ENCODE results near the gene IGF2BP3.
"Not testable (repeated sequence)": the region's sequence is repeated elsewhere in the genome, so short reads cannot be mapped to it uniquely, and the experiment has no call there.

Gene IGF2BP3

DNA sequence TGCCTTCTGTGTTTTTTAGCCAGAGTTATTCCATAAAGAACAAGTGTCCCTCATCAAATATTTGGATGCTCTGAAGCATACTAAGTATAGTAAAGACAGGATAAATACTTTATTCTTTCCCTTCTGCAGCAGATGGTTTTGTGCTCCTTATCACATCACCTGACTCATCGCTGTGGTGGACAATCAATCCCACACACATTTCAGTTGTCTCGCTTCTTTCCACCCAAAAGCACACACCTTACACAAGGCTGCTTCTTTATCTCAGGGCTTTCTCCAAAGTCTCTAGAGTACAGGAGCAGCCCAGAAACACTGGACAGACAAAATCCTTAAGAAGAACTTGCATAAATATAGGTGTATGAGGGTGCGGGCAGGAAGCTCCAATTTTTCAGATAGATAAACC is 43.4 kb downstream of the IGF2BP3 start:
- DNase-seq (ENCODE audit: low read depth in 4 of 4, low spot score in 1 of 4): no peak

DNA sequence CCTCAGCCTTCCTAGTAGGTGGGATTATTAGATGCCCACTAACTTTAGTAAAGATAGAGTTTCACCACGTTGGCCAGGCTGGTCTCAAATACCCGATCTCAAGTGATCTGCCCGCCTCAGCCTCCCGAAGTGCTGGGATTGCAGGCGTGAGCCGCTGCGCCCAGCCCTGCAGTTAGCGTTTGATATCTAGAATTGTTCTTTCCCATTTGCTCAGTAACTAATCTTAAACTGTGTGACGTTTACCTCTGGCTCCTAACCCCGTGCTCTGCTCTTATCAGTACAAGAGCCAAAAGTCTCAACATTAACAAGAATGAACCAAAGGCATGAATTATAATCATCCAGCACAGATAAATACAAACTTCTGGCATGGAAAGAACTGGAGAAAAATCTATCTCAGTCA is 47.4 kb downstream of the IGF2BP3 start:
- no peak for DNase-seq (ENCODE audit: low read depth in 4 of 4, low spot score in 1 of 4)

DNA sequence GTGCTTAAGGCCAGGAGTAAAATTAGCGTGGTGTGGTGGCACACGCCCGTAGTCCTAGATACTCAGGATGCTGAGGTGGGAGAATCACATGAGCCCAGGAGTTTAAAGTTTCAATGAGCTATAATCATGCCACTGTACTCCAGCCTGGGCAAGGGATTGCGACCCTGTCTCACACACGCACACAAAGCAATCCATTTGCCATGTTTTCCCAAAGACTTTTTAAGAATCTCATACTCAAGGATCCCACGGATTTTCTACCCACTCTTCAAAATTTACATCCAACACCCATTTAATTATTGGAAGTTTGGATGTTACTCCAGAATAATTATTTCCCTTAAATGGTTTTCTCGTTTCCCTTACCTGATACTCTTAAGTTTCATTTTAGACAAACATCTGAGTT is 47.9 kb downstream of the IGF2BP3 start:
- DNase-seq (ENCODE audit: low read depth in 4 of 4, low spot score in 1 of 4): no peak

DNA sequence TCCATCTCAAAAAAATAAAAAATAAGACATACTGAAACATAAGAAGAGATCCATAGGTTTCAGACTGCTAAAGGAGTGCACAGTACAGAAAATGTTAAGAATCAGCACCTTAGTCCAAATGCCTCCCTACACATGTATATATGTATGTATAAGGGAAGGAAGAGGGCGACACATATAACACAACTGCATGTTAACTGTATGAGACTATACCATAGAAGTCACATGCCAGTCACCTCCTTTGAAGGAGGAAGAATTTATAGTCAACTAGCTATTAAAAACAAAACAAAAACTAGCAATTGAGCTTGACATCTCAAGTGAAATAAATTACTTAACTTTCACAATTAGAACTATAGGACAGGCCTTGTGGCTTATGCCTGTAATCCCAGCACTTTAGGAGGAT is 50.4 kb downstream of the IGF2BP3 start:
- no peak for DNase-seq (ENCODE audit: low read depth in 4 of 4, low spot score in 1 of 4)

DNA sequence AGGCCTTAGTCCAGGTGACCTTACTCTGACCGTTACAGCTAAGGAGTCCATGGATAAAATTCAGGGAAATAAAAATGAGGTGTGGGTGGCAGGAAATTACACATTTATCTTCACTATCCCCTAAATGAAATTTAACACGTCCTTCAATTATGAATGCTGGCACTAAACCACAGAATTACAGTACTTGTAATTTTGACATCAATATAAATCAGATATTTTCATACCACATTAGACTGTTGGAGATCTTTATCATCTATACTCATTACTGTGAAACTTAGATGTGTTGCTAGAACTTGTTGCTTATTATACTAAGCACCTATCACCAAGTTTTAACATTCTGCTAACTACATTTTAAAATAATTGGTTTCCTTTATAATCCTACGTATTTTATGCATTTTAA is 51.1 kb downstream of the IGF2BP3 start:
- DNase-seq (ENCODE audit: low read depth in 4 of 4, low spot score in 1 of 4): no peak

DNA sequence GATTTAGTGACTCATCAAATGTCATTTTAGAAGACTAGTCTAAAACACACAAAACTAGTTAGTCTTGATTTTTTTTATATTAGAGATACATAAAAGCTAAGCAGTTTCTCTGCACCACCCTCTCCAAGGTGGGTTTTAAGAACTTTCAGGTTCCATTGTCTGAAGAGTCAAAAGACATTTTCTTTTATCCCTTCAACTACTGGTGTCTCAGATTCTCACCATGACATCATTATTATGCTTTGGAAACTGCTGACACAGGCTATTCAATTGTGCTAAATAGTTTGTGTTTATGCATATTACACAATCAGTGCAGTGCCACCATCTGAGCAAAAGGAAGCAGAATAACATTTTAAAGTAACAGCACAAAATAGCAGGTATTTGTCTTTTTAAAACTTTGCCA is 52.2 kb downstream of the IGF2BP3 start:
- DNase-seq (ENCODE audit: low read depth in 4 of 4, low spot score in 1 of 4): no peak

DNA sequence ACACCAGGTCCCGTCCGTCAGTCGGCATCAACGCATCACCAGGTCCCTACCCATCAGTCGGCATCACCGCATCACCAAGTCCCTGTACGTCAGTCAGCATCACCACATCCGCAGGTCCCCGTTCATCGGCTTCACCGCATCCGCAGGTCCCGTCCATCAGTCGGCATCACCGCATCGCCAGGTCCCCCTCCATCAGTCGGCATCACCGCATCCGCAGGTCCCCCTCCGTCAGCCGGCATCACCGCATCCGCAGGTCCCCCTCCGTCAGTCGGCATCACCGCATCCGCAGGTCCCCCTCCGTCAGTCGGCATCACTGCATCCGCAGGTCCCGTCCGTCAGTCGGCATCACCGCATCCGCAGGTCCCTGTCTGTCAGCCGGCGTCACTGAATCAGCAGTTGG is 55.1 kb downstream of the IGF2BP3 start:
- no peak for DNase-seq (ENCODE audit: low read depth in 4 of 4, low spot score in 1 of 4)

DNA sequence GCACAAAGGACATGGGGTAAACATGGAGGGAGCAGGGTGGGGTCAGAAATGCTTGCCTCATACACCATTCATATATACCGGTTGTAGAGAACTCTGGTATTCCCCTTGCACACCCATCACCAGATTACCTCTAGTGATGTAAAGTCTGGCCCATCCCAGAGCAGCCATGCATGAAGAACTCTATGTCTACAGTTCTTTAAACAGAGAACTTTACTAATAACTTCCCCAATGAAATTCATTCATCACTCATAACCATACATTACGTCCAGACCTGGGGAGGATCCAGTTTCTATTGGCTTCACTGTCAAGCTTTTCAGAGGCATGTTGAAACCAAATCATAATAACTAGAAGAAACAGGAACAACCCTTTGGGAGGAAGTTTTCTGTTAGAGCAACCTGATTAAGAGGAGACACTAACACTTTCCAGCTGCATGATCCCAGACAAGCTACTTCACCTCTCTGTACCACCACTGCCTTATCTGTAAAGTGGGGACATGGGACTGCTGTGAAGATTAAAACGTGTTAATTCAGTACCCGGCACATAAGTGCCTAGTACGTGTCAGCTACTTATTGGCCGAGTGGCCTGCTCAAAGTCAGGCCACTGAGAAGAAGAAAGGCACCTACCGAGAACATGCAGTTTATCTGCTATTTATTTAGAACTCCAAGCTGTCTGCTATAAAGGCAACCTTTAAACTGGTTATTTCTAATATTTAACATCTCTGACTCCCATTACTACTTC is 59.7 kb downstream of the IGF2BP3 start:
- DNase-seq (ENCODE audit: low read depth in 4 of 4, low spot score in 1 of 4): no peak

DNA sequence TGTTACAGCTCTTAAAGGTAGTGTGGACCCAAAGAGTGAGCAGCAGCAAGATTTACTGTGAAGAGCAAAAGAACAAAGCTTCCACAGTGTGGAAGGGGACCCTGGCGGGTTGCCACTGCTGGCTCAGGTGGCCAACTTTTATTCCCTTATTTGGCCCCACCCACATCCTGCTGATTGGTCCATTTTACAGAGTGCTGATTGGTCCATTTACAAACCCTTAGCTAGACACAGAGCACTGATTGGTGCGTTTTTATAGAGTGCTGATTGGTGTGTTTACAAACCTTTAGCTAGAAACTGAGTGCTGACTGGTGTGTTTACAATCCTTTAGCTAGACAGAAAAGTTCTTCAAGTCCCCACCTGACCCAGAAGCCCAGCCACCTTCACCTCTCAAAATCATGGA is 63.7 kb downstream of the IGF2BP3 start:
- not testable (repeated sequence) for DNase-seq (ENCODE audit: low read depth in 4 of 4, low spot score in 1 of 4)

DNA sequence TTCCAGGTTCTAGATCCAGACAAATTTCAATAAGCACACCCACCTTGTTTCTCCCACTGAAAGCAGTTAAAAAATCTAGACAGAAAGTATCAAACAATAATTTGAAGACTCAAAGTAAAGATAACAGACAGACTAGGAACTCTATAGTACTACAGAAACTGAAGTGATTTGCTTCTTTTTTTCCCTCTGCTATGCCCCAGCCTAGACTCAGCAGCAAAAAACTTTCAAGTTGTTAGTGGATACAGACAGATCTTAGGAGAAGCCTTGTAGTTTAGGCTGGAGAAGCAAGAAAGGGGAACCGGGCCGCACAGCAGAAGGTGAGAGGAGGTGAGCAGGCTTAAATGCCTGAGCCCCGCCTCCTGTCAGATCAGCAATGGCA is 65.1 kb downstream of the IGF2BP3 start:
- DNase-seq (ENCODE audit: low read depth in 4 of 4, low spot score in 1 of 4): no peak

DNA sequence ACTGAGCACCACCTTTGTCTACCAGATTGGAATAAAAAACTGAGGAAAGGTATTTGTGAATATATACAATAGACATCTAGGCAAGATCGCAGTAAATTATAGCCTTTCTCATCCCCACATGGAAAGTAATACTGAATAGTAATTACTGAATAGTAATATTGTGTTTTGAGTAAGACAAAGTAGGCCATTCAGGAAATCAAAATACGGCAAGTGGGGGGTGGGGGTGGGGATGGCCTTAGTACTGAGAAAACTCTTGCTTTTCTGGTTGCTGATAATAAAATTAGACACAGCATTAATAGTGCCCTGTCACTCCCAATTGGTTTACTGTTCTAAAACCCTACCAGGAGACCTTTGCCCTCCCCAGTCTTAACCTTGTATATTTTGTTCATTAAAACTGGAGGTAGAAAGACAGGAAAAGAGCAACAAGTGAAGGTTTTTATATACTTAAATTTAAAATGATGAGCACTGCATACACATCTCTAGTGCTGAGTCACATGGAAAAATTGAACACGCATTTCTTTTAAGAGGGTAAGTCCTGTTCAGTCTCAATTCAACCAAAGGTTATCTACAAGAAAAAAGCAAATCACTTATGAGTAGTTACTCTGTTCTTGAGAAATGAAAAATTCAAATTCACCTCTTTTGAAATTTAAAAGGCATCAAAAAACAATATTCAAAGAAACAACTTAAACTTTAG is 65.6 kb downstream of the IGF2BP3 start:
- no peak for DNase-seq (ENCODE audit: low read depth in 4 of 4, low spot score in 1 of 4)

DNA sequence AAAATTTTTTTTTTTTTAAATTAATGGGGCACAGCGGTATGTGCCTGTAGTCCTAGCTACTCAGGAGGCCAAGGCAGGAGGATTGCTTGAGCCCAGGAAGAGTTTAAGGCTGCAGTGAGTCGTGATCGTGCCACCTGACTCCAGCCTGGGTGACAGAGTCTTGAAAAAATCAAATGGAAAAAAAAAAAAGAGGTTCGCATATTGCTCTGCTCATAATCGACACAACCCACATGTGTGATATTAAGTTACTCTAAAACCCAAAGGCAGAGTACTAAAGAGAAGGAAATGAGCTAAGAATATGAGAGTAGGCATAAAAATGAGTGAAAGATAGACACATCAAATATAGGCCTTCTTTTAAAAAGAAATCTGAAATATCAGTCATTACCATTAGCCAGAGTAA is 66.3 kb downstream of the IGF2BP3 start:
- DNase-seq (ENCODE audit: low read depth in 4 of 4, low spot score in 1 of 4): no peak

DNA sequence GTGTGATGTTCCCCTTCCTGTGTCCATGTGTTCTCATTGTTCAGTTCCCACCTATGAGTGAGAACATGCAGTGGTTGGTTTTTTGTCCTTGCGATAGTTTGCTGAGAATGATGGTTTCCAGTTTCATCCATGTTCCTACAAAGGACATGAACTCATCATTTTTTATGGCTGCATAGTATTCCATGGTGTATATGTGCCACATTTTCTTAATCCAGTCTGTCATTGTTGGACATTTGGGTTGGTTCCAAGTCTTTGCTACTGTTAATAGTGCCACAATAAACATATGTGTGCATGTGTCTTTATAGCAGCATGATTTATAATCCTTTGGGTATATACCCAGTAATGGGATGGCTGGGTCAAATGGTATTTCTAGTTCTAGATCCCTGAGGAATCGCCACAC is 72.2 kb downstream of the IGF2BP3 start:
- not testable (repeated sequence) for DNase-seq (ENCODE audit: low read depth in 4 of 4, low spot score in 1 of 4)

DNA sequence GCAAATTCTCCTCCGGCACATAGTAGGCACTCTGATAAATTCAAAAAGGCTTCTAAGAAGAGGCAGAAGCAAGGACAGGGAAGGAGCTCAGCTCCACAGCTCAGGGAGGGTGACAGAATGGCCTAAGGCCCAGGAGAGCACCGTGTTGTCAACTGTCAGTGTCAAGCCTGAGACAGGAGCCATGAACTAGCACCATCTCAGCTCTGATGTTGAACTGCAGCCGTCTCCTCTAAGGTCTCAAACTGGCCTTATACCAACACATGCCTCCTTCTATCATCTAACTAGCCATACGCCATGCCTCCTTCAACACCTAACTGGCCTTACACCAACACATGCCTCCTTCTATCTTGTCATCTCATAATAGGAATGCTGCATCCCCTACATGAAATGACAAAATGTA is 73.0 kb downstream of the IGF2BP3 start:
- no peak for DNase-seq (ENCODE audit: low read depth in 4 of 4, low spot score in 1 of 4)

DNA sequence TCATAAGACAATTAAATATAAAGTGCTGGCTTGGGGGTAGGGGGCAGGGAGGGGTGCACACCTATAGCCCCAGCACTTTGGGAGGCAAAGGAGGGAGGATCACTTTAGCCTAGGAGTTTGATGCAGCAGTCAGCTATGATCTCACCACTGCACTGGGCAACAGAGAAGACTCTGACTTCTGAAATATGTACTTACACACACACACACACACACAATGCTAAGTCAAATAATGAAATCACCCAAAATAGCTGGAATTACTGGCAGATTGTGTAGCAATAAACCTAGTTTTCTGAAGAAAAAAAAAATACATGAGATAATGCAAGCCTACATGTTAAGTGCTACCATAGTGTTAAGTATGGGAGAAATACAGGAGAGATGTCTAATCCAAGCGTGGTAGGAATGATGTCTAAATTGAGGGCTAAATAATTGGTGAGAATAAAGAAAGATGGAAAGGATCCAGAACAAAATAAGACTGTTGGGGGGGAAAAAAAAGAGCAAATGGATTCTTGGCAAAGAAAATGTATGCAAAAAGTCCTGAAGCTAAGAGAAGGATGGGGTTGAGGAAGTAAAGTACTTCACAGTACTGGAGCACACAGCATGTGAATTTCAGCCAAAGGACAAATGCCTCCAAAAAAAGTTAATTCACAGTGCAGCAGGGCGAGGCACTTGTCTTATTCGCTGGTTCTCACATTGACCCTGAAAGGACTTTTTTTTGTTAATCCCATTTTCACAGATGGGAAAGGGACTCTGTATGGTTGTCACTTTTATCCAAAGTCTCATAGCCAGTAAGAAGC is 73.9 kb downstream of the IGF2BP3 start:
- DNase-seq (ENCODE audit: low read depth in 4 of 4, low spot score in 1 of 4): no peak

DNA sequence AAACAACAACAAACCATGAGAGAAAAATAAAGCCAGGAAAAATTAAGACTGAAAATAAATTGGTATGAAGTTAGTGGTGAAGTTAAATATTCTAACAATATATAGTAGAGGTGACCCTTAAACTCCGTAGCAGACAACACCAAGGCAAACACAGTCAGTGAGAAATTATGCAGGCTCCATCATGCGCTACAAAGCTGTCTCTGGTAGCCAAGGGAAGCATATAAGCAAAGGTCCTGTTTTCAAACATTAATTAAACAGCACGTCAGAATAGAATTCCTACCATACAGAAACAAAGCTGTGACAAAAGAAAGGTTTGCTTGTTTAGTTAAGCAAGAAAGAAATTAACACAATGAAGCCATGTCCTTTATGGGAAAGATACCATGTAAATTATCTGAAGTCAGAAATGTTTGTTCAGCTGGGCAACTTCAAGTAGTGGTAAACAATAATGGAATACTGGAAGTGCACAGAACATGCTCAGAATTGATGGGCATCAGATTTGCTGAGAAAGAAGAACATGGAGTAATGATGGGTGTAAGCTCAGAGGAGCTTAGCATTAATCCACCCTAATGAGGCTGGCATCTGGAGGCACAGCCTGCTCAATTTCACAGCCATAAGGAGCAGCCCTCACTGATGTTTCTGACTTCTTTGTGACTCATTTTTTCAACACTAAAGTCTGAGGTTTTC is 75.7 kb downstream of the IGF2BP3 start:
- no peak for DNase-seq (ENCODE audit: low read depth in 4 of 4, low spot score in 1 of 4)

DNA sequence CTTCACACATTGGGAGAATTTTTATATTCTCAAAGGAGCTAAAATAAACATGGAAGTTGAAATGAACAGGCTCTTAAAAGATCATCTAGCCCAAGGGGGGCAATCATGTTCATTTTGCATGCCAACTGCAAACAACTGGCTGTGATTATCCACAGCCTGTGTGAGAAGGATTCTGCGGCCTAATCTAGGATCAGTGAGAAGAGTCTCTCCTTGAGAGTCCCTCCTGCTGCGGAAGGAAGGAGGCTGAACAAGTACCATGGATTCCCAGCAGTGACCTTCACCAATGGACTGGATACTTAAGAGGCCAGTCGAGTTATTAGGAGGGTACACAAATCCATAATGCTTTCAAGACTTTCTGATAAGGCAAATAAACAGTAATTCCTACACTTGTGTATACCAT is 76.7 kb downstream of the IGF2BP3 start:
- no peak for DNase-seq (ENCODE audit: low read depth in 4 of 4, low spot score in 1 of 4)

DNA sequence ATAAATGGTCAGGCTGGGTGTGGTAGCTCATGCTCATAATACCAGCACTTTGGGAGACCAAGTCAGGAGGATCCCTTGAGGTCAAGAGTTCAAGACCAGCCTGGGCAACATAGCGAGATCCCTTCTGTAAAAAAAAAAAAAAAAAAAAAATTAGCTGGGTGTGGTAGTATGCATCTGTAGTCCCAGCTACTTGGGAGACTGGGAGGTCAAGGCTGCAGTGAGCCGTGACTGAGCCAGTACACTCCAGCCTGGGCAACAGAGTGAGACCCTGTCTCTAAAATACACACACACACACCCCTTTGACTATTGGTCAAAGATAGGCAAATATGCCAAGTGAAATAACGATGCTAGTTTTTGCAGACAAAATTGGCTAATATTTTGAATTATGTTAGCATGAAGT is 80.6 kb downstream of the IGF2BP3 start:
- DNase-seq (ENCODE audit: low read depth in 4 of 4, low spot score in 1 of 4): no peak

DNA sequence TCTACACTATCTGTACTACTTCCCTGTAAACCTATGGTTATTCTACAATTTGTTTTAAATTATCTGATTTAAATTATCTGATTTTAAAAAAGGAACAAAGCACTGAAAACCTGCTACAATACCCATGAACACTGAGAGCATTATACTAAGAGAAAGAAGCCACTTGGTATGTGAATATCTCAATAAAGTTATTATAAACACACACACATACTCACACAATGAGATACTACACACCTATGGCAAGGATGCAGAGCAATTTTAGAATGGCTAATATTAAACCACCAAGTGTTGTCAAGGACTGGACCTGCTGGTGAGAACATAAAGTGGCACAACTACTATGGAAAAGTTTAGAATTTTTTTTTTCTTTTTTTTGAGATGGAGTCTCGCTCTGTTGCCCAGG is 82.7 kb downstream of the IGF2BP3 start:
- no peak for DNase-seq (ENCODE audit: low read depth in 4 of 4, low spot score in 1 of 4)

DNA sequence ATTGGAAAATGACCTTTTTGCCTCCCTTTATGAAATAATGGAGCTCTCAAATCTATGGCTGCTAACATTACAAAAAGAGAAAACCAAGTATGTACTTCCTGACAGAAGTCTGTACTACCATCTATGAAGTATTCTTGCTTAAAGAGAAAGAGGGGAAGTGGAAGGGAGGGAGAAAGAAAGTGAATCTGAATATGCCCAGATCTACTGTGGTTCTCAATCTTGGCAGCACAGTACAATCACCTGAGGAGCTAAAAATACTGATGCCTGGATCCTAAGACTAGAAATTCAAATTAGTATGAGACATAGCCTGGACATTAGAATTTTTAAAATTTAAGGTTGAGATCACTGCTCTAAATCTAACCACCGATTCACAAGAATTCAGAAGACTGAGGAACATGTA is 85.2 kb downstream of the IGF2BP3 start:
- DNase-seq (ENCODE audit: low read depth in 4 of 4, low spot score in 1 of 4): no peak

DNA sequence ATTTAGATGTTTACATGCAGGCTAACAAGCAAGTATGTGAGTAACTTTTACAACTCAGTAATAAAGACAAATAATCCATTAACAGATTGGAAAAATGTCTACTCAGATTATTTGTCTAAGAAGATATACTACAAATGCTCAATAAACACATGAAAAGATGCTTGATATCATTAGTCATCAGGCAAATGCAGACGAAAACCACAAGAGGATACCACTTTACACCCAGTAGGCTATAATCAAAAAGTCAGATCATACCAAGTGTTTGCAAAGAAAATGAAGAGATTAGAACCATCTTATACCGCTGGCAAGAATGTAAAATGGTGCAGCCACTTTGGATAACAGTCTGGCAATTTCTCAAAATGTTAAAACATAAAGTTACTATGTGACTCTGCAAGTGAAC is 87.1 kb downstream of the IGF2BP3 start:
- DNase-seq (ENCODE audit: low read depth in 4 of 4, low spot score in 1 of 4): no peak

DNA sequence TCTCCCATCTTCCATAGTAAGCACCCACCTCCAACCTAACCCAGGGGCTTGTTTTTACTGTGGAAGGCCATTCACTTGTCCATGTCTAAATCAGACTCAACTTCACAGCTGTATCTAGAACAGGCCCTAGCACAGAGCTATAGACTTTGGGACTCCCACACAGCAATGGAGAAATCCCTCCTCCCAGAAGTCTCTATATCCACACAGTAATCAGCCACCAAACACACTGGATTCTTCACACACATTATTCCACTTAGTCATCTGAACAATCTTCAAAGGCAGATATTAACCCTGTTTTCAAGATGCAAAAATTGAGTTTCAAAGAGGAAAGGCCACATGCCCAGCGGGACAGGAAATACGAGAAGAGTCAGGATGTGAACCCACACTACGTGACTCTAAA is 89.3 kb downstream of the IGF2BP3 start:
- no peak for DNase-seq (ENCODE audit: low read depth in 4 of 4, low spot score in 1 of 4)

Measured in stimulated activated CD4-positive, alpha-beta T cell treated with anti-CD3 and anti-CD28 coated beads, Interleukin-1b, Interleukin-23, amount 100 ng/mL, for 24 hours (primary cell).